ENCODE data around the gene NAGK. TPM values are rescaled to one million over a fixed set of nuclear protein-coding genes. Genes with fewer than 3 reads are reported as not detected.
"Not testable (repeated sequence)": the region's sequence is repeated elsewhere in the genome, so short reads cannot be mapped to it uniquely, and the experiment has no call there.

Gene NAGK
- total RNA-seq, 1 donor from 2014 or later: 133 TPM

DNA sequence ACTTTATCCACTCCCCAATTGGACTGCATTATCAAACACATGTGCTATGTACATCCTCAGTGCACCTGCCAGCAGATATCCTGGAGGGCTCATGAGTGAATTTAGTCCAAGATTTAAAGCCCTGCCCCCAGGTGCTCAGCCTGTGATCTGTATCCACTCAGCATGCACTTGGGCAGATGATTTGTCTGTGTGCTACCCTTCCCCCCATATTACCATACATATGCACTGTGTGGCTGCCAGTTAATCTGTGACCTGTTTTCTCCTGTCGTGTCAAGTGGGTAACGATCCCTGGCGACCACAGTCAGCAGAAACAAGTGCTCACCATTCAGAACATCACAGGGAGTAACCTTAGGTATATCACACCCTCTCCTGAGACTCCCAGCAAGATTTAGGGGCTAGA is 10.2 kb downstream of the NAGK start:
- no peak overlapping the region for H3K4me3 Mint-ChIP-seq (ENCODE audit: unreplicated experiment)
- H4K20me1 ChIP-seq (ENCODE audit: insufficient read depth, low read length): peaks cover 39% of the 10 kb centered on the region
- peaks cover 7% of the 10 kb centered on the region for H3K79me2 ChIP-seq (ENCODE audit: insufficient read depth, low read length)
- TF ChIP-seq EZH2 (IDR thresholded peaks at IDR 0.05; ENCODE audit: insufficient read depth, low read length): no peak
- TF ChIP-seq, protein P1, sequence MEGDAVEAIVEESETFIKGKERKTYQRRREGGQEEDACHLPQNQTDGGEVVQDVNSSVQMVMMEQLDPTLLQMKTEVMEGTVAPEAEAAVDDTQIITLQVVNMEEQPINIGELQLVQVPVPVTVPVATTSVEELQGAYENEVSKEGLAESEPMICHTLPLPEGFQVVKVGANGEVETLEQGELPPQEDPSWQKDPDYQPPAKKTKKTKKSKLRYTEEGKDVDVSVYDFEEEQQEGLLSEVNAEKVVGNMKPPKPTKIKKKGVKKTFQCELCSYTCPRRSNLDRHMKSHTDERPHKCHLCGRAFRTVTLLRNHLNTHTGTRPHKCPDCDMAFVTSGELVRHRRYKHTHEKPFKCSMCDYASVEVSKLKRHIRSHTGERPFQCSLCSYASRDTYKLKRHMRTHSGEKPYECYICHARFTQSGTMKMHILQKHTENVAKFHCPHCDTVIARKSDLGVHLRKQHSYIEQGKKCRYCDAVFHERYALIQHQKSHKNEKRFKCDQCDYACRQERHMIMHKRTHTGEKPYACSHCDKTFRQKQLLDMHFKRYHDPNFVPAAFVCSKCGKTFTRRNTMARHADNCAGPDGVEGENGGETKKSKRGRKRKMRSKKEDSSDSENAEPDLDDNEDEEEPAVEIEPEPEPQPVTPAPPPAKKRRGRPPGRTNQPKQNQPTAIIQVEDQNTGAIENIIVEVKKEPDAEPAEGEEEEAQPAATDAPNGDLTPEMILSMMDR (IDR thresholded peaks at IDR 0.05; ENCODE audit: insufficient read depth, low read depth, low read length): no peak
- H3K9me3 ChIP-seq (ENCODE audit: insufficient read depth, low read depth, low read length): no peaks in the 10 kb centered on the region
- H3K27me3 ChIP-seq (ENCODE audit: insufficient read depth, low read length): no peaks in the 10 kb centered on the region
- H3K4me1 ChIP-seq (ENCODE audit: insufficient read depth, low read length): no peaks in the 10 kb centered on the region
- no peak overlapping the region for H3K4me3 ChIP-seq (ENCODE audit: insufficient read depth, low read depth, low read length)
- peaks cover 37% of the 10 kb centered on the region for H3K36me3 ChIP-seq (ENCODE audit: insufficient read depth, low read length)
- H2AFZ ChIP-seq (ENCODE audit: low read depth, low read length): no peak overlapping the region
- no peak overlapping the region for H3K27ac ChIP-seq (ENCODE audit: low read depth, low read length)
- FAIRE-seq (no peak), DNase-seq (ENCODE audit: low read depth) (no peak)
- no peaks in the 10 kb centered on the region for H3K4me1 Mint-ChIP-seq (ENCODE audit: low read depth, unreplicated experiment)
- no peak overlapping the region for H3K9ac ChIP-seq (ENCODE audit: low read length)
- no peaks in the 10 kb centered on the region for H3K27me3 Mint-ChIP-seq (ENCODE audit: low read depth, unreplicated experiment)
- peaks cover 25% of the 10 kb centered on the region for H3K36me3 Mint-ChIP-seq (ENCODE audit: low read depth, unreplicated experiment)
- H3K27ac Mint-ChIP-seq (ENCODE audit: unreplicated experiment): no peak overlapping the region
- no peaks in the 10 kb centered on the region for H3K9me3 Mint-ChIP-seq (ENCODE audit: unreplicated experiment)
- H3K4me2 ChIP-seq (ENCODE audit: low read length): no peak overlapping the region

DNA sequence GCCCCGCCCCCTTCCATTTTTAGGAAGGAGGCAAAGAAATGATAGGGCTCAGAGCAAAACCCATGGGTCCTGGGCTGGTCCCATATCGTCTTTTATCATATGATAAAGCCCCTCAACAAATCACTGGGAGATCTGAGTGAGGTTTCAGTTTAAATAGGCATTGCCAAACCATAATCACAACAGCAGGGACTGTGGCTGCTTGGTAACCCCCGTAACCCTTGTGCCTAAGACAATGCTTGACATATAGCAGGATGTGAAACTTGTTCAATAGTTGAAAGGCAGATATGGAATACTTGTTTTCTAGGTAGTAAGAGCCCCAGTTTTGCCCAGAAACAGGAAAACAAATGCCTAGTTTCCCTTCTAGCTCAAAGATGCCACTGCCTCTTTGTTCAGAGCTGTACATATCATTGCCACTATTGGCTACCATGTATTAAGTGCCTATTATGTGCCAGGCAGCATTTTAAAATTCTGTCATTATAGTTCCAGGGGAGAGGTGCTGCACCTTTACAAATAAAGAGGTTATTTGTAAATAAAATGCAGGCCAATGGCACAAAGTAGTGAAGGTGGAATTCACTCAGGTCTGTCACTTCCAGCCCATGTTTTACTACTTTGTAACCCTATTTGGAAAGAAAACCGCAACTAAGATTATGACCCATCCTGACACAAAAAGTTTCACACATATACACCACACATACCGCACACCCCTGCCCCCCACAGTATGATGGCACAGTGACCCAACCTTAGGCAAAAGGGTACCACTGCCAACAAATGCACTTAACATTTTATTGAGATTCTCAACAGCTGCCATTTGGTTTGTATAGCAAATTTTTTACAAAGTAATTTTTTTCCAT is 14.2 kb downstream of the NAGK start:
- H3K27ac Mint-ChIP-seq (ENCODE audit: unreplicated experiment): no peak overlapping the region
- peaks cover 6% of the 10 kb centered on the region for H3K36me3 Mint-ChIP-seq (ENCODE audit: low read depth, unreplicated experiment)
- TF ChIP-seq, protein P1 (IDR thresholded peaks at IDR 0.05; ENCODE audit: insufficient read depth, low read depth, low read length): no peak
- TF ChIP-seq EZH2 (IDR thresholded peaks at IDR 0.05; ENCODE audit: insufficient read depth, low read length): no peak
- Histone ChIP-seq H3K27ac (ENCODE audit: low read depth, low read length) (no peak overlapping the region), H3K4me3 (ENCODE audit: insufficient read depth, low read depth, low read length) (no peak overlapping the region), H3K4me1 (ENCODE audit: insufficient read depth, low read length) (no peaks in the 10 kb centered on the region), H3K27me3 (ENCODE audit: insufficient read depth, low read length) (no peaks in the 10 kb centered on the region), H2AFZ (ENCODE audit: low read depth, low read length) (no peak overlapping the region), H3K9me3 (ENCODE audit: insufficient read depth, low read depth, low read length) (no peaks in the 10 kb centered on the region), H3K4me2 (ENCODE audit: low read length) (no peak overlapping the region), H3K79me2 (ENCODE audit: insufficient read depth, low read length) (no peaks in the 10 kb centered on the region), H3K36me3 (ENCODE audit: insufficient read depth, low read length) (peaks cover 11% of the 10 kb centered on the region), H4K20me1 (ENCODE audit: insufficient read depth, low read length) (peaks cover 4% of the 10 kb centered on the region), H3K9ac (ENCODE audit: low read length) (no peak overlapping the region)
- DNase-seq (ENCODE audit: low read depth): no peak
- H3K9me3 Mint-ChIP-seq (ENCODE audit: unreplicated experiment): no peaks in the 10 kb centered on the region
- H3K27me3 Mint-ChIP-seq (ENCODE audit: low read depth, unreplicated experiment): peaks cover 6% of the 10 kb centered on the region
- H3K4me1 Mint-ChIP-seq (ENCODE audit: low read depth, unreplicated experiment): no peaks in the 10 kb centered on the region
- no peak overlapping the region for H3K4me3 Mint-ChIP-seq (ENCODE audit: unreplicated experiment)
- no peak for FAIRE-seq

DNA sequence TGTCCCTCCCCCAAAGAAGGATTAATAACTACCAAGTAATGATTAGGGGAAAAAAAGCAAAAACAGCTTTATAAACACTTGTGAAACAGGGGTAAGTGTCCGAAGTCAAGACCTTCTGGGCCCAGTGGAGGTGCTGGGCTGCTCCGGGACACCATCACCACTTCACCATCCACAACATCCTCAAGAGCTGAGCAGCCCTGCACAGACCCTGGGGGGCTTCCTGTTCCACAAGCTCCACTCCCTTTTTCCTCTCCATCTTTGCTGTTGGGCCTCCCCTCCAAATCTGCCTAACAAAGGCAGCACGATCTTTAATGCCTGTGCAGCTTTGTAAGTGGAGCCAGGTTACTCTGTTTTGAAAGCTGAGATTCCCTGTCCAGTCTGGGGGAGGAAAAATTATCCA is 14.8 kb downstream of the NAGK start:
- not testable (repeated sequence) for FAIRE-seq; H4K20me1 ChIP-seq (ENCODE audit: insufficient read depth, low read length); H3K9me3 ChIP-seq (ENCODE audit: insufficient read depth, low read depth, low read length); H3K4me1 Mint-ChIP-seq (ENCODE audit: low read depth, unreplicated experiment); H3K27me3 ChIP-seq (ENCODE audit: insufficient read depth, low read length); H2AFZ ChIP-seq (ENCODE audit: low read depth, low read length); H3K36me3 ChIP-seq (ENCODE audit: insufficient read depth, low read length); DNase-seq (ENCODE audit: low read depth); H3K27ac ChIP-seq (ENCODE audit: low read depth, low read length); H3K9me3 Mint-ChIP-seq (ENCODE audit: unreplicated experiment); H3K9ac ChIP-seq (ENCODE audit: low read length); H3K4me3 Mint-ChIP-seq (ENCODE audit: unreplicated experiment); H3K4me3 ChIP-seq (ENCODE audit: insufficient read depth, low read depth, low read length); H3K4me2 ChIP-seq (ENCODE audit: low read length); H3K4me1 ChIP-seq (ENCODE audit: insufficient read depth, low read length); H3K79me2 ChIP-seq (ENCODE audit: insufficient read depth, low read length); H3K36me3 Mint-ChIP-seq (ENCODE audit: low read depth, unreplicated experiment); H3K27ac Mint-ChIP-seq (ENCODE audit: unreplicated experiment)
- H3K27me3 Mint-ChIP-seq (ENCODE audit: low read depth, unreplicated experiment): peaks cover 12% of the 10 kb centered on the region

DNA sequence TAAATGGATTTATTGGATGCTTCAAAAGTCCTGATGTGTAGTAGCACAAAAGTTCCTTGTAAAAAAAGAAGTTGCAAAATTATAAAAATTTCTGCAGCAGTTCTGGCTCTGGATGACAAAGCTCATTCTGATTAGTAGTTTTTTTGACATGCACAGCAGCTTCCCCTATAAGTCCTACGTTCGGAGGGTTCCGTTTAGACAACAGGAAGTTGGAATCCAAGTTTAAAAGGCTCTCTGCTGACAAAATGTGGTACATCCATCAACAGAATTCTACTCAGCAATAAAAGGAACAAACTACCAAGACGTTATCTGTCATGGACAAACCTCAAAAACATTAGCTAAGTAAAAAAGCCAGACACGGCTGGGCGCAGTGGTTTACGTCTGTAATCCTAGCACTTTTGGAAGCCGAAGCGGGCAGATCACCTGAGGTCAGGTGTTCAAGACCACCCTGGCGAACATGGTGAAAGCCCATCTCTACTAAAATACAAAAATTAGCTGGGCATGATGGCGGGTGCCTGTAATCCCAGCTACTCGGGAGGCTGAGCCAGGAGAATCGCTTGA is 15.4 kb downstream of the NAGK start:
- not testable (repeated sequence) for H3K27me3 ChIP-seq (ENCODE audit: insufficient read depth, low read length); H3K9ac ChIP-seq (ENCODE audit: low read length); H3K9me3 ChIP-seq (ENCODE audit: insufficient read depth, low read depth, low read length); H3K4me1 Mint-ChIP-seq (ENCODE audit: low read depth, unreplicated experiment); H3K36me3 ChIP-seq (ENCODE audit: insufficient read depth, low read length); H3K4me3 Mint-ChIP-seq (ENCODE audit: unreplicated experiment); H3K4me3 ChIP-seq (ENCODE audit: insufficient read depth, low read depth, low read length); H3K79me2 ChIP-seq (ENCODE audit: insufficient read depth, low read length); DNase-seq (ENCODE audit: low read depth); H2AFZ ChIP-seq (ENCODE audit: low read depth, low read length); H3K4me2 ChIP-seq (ENCODE audit: low read length); H4K20me1 ChIP-seq (ENCODE audit: insufficient read depth, low read length); H3K36me3 Mint-ChIP-seq (ENCODE audit: low read depth, unreplicated experiment); H3K27ac Mint-ChIP-seq (ENCODE audit: unreplicated experiment); FAIRE-seq; H3K4me1 ChIP-seq (ENCODE audit: insufficient read depth, low read length); H3K9me3 Mint-ChIP-seq (ENCODE audit: unreplicated experiment); H3K27ac ChIP-seq (ENCODE audit: low read depth, low read length)
- H3K27me3 Mint-ChIP-seq (ENCODE audit: low read depth, unreplicated experiment): peaks cover 16% of the 10 kb centered on the region

Measured in astrocyte (in vitro differentiated cells and primary cell).